Pulmonary artery endothelial cell (primary cell): Measurements from ENCODE around the gene PGC. TPM values are rescaled to one million over a fixed set of nuclear protein-coding genes. Genes with fewer than 3 reads are reported as not detected.

Experiments
- DNase-seq: peaks from one replicate; pipeline ENCODE4 v3.0.0-alpha.2; 2011; ENCODE audit warnings: low read depth, low spot score
- total RNA-seq: library from RNA; depleted of rRNA; stranded (reverse); fragments of >200 nt; gene quantifications from 2 replicates; pipeline ENCODE4 v1.2.3, GENCODE V29; 2014

Gene PGC
- total RNA-seq, 1 donor from 2014 or later = not detected

DNA sequence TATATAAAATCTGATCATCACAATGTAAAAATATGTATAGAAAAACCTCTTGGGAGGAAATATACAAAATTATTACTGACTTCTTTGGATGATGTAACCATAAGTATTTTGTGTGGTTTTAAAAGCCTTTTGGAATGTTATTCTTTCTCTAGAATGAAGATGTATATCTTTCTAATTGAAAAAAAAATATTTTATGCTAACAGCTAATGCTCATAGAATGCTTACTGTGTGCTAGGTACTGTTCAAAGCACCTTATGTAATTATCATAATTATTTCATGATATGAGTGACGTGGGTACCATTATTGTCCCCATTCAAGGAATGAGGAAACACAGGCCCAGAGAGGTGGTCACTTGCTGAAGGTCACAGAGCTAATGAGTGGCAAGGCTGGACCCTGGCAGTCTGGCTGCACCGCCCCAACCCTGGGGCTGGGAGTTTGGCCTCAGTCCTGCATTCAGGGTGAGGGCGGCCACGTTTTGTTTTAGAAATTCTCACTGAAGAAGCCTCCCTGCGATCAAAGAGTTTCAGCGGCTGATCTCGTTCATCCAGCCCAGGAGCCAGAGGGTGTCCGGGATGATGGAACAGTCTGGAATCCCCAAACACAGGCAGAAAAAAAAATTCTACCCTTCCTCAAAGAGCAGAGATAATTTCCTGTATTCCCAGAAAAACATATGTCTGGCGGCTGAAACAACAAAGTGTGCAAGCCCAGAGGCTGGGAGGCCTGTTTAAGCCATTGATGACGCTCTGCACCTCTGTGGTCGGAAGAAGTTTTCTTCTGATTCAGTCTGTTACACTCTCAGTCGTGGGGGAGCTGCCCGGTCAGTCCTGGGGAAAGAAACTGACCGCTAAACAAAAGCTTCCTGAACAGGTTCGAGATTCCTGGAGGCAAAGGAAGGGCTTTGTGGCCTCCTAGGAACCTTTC, 49.1 kb downstream of the PGC start:
- peak; percentile 52 for DNase-seq

DNA sequence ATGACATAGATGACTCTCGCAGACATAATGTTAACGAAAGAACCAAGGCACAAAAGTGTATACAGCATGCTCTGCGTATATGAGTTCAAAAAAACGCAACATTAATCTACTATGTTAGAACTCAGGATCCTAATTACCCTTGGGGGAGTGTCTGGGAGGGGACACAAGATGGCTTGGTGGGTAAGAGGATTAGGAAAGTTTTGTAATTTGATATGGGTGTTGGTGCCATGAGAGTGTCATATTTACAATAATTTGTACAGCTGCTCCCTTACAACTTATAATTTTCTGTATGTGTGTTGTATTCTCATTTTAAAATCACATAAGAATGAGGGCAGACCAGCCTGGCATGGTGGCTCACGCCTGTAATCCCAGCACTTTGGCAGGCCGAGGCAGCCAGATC, 50.4 kb downstream of the PGC start:
- DNase-seq = no peak

DNA sequence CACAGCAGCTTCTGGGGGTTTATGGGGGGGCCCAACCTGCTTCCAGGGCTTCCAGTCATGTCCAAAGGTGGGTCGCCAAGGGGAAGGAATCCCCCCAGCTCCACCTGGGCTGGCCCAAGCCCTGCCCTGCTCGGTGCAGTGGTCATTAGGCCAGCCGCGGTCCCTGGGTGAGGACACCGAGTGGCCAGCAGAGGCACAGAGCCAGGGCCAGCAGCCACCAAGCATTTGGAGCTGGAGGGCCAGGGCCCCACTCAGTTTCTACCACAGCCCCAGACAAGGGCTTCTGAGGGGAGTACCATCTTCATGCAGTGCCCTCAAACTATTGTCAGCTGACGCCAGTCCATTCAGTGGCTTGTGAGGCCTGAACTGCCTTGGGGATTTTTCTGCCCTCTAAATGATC, 51.4 kb downstream of the PGC start:
- no peak for DNase-seq

DNA sequence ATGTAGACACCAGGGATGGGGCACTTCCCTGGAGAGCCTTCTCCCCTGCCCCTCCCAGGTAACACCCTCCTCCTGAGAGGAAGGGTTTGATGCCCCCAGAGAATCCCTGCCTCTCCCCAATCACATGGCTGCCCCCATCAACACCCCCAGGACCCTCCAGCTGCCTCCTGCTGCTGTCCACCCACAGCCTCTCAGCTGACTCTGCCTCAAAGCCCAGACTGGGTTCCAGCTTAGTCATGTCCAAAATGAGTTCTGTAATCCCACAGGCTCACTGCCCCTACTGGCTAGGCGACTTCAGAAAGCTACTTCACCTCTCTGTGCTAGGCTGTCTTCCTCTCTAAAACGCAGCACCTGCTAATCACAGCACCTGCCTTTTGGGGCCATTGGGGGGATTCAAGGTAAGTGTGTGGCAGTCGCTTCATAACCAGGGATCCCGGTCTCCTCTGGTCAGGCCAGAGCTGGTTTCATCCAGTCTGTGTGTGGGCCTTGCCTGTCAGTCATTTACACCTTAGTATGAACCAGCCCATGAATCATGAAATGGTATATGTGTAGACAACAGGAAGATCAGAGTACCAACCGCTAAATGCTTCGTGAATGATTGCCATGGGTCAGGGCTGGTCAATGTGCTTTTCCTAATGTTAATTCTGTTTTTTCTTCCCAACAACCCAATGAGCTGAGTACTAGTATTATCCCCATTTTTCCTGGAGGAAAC, 52.2 kb downstream of the PGC start:
- DNase-seq = no peak

DNA sequence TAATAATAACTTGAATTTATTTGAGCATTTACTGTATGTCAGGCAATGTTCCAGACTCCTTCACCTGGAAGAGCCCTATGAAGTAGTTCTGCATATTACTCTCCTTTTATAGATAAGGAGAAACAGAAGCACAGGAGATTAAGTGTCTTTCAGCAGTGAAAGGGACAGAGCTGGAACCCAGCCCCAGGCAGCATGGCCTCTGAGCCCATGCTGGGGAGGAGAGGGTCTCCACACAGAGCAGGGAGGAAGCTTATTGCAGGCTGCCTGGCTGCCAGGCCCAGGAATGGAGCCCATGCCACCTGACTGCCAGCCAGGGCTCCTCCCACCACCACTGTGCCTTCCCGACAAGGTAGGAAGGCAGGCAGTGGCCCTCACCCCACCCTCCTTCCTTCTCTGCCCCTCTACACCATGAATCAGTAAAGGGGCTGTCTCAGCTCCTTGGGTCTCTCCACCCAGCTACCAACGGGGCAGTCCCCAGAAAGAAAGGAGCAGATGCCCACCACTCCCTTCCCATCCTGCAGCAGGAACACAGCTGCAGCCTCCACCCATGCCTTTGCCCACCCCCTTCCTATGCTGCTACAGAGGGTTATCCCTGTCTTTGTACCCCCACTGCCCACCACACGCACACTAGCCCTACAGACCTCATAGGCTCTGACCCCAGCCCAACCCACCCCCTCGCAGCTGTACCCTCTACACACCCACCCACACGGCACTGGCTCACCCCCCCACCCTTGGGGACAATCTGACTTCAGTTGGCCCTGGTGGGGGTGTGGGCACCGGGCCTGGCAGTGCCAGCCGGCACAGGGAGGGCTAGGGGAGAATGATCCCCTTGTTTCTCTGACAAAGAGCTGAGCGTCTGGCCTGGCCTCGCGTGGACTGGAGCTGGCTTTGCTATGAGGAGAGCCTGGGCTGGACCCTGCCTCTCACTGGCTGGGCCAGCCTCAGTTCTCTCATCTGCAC, 53.6 kb downstream of the PGC start:
- no peak for DNase-seq

DNA sequence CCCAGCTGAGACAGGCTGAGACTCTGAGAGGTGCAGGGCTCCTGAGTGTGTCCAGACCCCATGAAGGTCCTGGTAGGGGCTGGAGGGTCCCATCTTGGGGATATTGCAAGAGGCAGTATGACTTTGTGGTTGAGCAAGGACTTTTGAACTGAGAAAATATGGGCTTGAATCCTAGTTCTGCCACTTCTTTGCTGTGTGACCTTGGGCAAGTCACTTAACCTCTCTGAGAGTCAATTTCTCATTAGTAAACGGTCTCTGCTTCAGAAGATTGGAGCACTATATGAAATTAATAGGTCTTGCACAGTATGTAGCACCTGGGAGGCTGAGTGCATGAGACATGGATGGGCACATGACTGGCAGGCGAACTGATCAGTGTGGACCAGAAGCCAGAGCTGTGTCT, 54.5 kb downstream of the PGC start:
- no peak for DNase-seq

DNA sequence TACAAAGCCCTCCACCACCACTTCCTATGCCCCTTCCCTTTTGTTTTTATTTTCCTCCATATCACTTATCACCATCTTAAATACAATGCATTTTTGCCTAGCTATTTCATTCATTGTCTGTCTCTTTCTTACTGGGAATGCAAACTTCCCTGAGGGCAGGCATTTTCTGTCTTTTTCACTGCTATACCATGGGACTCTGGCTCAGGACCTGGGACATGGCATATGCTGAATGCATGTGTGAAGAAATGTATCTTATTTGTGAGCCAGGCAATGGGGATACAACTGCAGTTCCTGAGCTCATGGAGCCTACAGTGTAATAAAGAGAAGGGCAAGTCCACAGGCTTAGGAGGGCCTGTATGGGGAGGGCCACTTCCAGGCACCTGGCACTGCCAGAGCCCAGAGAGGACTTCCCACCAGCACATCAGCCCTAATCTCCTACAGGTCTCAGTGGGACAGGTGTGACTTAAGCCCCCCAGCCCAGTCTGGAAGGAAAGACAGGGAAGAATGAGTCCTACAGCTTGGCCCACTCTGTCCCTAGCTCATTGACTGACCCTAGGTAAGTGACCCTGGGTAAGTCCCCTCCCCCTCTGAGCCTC, 55.0 kb downstream of the PGC start:
- DNase-seq = no peak

DNA sequence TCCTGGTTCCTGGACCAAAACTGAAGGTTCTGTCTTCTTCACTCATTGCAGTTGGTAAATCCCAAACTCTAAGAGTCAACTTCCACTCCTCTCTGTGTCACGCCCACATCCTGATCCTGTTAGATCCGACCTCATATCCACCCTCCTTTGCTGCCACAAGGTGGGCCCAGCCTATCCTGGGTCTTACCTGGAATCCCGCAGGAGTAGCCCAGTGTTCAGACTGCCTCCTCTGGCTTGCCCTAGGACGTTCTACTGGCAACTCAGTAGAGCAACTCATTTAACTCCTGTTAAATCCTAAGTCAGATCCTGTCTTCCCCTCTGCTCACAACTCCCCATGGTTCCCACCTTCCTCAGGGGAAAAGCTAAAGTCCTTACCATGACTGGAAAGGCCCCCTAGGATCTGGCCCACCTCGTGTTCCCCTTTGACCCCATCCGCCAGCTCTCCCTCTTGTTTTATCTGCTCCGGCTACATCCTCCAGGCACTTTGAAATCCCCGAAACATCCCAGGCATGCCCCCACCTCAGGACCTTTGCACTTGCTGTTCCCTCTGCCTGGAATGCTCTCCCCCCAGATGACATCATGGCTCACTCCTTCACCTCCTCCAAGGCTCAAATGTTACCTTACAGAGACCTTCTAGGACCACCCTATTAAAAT, 55.6 kb downstream of the PGC start:
- no peak for DNase-seq

DNA sequence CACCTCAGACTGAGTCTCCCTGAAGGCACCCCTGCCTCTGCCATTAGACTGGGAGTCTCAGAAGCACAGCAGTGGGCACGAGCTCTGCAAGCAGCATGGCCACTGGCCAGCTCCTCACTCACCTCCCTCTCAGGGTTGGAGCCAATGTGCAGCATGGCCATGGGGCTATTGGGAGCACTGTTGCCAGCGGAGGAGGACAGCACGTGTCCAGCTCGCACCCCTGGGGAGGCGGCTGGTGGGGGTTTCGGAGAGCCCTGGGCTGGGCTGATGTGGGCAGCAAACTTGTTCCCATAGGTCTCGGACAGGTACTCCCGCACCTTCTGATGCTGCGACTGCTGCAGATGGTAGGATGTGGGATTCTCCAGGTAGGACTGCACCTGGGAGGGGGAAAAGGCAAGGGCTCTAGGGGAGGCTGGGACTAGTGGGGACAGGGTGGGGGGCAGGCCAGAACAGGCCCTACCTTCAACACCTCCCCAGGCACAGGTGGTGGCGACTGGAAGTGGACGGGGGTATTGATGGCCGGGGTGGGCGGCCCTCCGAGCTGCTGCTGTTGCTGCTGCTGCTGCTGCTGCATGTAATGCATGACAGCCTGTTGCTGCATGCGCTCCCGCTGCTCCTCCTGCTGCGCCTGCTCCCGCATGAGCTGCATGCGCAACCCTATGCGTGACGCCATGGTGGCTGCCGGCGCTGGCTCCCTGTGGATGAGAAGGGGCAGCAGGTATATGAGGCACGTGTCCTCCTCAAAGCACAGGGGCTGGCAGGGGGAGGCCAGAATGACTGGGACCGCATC, 56.5 kb downstream of the PGC start:
- DNase-seq = no peak

DNA sequence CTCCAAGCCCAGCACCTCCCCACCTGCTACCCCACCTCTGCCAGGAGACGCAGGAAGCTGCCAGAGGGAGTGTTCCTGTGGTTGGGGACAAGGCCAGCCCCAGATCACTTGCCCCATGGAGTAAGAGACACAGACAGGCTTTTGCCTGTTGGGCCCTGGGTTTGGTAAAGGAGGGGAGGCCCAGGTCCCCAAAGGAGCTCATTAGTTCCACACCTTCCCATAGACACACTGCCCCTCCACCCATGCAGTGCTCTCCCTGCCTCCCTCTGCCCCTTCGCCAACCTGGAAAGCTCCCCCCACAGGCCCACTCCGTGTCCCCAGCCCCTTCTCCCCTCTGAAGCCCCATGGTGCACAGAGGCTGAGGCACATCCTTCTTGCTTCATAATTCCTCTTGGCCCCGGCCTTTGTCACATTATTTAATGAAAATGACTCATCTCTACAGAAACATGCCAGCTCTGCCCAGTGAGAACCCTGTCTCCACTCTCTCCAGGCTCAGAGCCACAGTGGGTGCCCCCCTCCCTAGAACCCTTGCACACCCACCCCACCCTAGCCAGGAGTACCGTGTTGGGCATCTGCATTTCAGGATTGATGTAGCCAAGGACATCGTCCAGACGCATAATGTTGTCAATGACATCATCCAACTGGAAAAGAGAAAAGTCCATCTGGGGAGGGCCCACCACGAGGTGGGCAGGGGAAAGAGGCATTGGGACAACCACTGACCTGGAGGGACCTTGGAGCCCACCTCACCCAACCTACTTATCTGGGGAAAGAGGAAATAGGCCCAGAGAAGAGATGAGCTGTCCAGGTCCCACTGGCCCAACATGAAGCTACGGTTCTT, 57.8 kb downstream of the PGC start:
- DNase-seq = no peak

DNA sequence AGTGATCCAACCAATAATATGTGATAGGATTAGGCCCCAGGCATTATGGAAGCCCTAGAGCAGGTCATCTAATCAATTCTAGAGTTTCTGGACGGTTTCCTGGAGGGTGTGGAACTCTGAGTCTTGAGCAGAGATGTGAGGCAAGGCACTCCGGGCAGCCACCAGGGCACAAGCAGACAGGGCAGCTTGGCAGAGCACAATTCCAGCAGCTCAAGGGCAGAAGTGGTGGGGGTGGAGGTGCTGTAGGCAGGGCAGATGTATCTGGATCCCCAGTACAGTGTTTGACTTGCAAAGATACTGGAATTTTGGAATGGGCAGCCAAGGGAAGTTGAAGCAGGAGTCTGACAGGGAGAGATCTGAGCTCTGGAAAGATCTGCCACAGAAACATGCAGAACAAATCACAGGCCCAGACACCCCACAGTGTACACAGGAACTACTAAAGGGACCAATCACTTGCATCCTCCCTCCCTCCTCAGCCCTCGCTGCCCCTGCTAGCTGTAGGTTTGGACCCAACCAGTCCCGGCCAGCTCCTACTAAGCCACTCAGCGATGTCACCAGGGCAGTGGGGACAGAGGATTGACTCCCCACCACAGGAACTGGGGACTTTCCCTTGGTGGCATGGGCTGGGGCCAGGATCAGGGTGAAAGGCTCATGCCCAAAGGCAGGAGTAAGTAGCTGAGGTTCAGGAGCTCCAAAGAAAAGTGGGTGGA, 58.8 kb downstream of the PGC start:
- no peak for DNase-seq

DNA sequence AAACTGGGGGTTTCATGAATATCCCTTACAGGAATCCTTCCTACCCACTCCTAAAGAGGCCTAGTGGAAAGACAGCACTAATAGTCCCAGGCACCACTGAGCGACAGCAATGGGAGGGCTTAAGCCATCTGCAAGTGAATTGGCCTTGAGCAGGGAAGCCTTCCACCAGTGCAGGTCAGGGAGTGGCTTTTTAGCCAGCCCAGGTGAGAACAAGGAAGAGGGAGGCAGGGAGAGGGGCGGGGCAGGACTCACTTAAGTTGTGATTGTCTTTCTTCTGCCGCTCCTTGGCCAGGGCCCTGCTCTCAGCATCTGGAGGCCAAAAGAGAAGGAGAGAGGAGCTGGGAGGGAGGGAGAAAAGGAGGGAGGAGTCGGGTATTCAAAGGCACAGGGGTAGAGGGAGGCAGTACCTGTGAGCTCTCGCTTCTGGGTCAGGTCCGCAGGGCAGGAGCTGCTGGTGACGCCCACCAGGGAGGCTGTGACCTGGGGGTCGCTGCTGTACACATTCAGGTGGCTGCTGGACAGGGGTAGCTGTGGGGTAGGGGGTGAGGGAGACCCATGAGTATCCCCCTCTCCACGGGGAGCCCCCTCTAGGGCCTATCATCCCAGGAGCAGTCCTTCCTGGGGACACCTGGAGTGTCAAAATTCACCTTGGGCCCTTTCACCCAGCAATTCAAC, 59.6 kb downstream of the PGC start:
- no peak for DNase-seq

Other genes starting within 250 kb of the PGC start
- gene FOXP4, start 201.0 kb downstream of the PGC start, total RNA-seq = 2.9 and 3.1 TPM in 2 replicates
- 18.7 and 26.8 TPM in 2 replicates for gene MDFI, start 108.9 kb downstream of the PGC start, total RNA-seq
- 3.8 and 4.4 TPM in 2 replicates for gene TFEB, start 11.8 kb downstream of the PGC start, total RNA-seq
- 1.2 TPM in 2 replicates for gene FRS3, start 32.5 kb upstream of the PGC start, total RNA-seq
- gene PRICKLE4, start 33.4 kb upstream of the PGC start, total RNA-seq = 0.67 and 1.1 TPM in 2 replicates
- gene TOMM6, start 40.3 kb upstream of the PGC start, total RNA-seq = 95.8 and 101 TPM in 2 replicates
- gene USP49, start 148.0 kb upstream of the PGC start, total RNA-seq = 1.8 and 3.2 TPM in 2 replicates
- 31.0 and 50.1 TPM in 2 replicates for gene MED20, start 173.7 kb upstream of the PGC start, total RNA-seq
- 30.6 and 32.7 TPM in 2 replicates for gene BYSL, start 174.1 kb upstream of the PGC start, total RNA-seq
- 37.6 and 64.7 TPM in 2 replicates for gene CCND3, start 194.4 kb upstream of the PGC start, total RNA-seq